Mucosa of stomach (tissue), 1 donor: ENCODE measurements around the gene CDC26.

Experiments
- H3K27me3 ChIP-seq: one replicate; pipeline ENCODE4 v1.7.0; 2013; ENCODE audit warnings: mild to moderate bottlenecking, low read length; ENCODE audit not compliant: control insufficient read depth, insufficient read depth
- H3K36me3 ChIP-seq: one replicate; pipeline ENCODE4 v1.7.0; 2013; ENCODE audit warnings: low read length; ENCODE audit not compliant: control insufficient read depth, insufficient read depth
- H3K4me1 ChIP-seq: one replicate; pipeline ENCODE4 v1.7.0; 2013; ENCODE audit warnings: mild to moderate bottlenecking, low read length; ENCODE audit not compliant: control insufficient read depth, insufficient read depth
- H3K4me3 ChIP-seq: one replicate; pipeline ENCODE4 v1.7.0; 2013; ENCODE audit warnings: low read length
- H3K9ac ChIP-seq: one replicate; pipeline ENCODE4 v1.7.0; 2013; ENCODE audit warnings: mild to moderate bottlenecking, low read length, moderate library complexity
- H3K9me3 ChIP-seq: one replicate; pipeline ENCODE4 v1.7.0; 2013; ENCODE audit warnings: mild to moderate bottlenecking, low read length, moderate library complexity; ENCODE audit not compliant: control insufficient read depth
- donor health status: Pancreatic carcinoma.

CDC26 gene

DNA sequence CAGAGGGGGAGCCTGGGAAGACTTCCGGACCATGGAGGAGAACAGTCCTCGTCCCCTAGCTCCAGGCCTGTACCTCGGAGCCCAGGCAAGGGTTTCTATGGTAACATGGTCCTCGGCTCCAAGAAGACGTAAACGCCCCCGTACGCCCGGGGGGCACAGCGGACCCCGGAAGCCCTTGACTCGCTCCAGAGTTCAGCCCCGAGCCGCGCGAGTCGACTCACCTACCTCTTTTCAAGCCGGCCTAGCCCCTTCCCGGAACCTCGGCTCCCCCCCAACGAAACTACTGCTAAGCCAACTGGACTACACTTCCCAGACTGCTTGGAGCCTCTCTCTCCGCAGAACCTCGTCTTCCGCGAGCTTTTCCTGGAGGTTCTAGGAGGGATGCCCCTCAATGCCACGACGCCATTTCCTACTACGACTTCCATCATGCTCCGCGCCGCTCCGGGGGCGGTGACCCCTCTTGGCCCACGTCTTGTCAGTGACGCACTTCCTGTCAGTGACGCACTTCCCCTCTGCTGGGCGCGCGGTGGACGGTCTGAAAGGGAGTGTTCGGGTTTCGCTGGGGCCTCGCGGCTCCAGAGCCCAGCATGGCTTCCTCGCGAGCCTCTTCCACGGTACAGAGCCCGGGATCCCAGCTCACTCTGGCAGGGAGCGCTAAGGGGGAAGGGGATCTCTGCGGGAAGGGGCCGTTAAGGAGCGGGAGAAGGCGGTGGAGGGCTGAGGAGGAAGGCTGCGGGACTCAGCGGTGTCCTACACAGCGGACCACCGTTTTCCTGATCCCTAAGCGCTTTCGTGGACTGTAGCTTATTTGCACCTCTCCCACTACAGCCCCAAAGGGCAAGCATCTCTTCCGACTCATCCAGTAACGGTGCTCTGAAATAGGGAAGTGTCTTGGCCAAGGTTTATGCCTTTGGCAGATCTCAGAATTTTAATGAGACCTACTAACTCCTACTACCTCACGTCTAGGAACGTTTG lies at the start of gene CDC26, which contains the start of gene PRPF4:
Gene CDC26, minus strand, starts transcription at position 416 of the 975 bp plus-strand sequence. CDS start 3,065 bp downstream, outside the sequence.
Gene PRPF4, plus strand, starts transcription at position 502 of the 975 bp plus-strand sequence. Its CDS starts 86 bp downstream, at position 588.
- Histone ChIP-seq H3K36me3 (no peaks in the 10 kb centered on the region), H3K9me3 (no peaks in the 10 kb centered on the region), H3K27me3 (no peaks in the 10 kb centered on the region)

GRCh38 chr9:113322671-113323070 lies 47.3 kb upstream of the CDC26 start:
- Histone ChIP-seq H3K4me3 (no peak overlapping the region), H3K9me3 (no peaks in the 10 kb centered on the region), H3K27me3 (no peaks in the 10 kb centered on the region), H3K9ac (no peak overlapping the region), H3K4me1 (no peaks in the 10 kb centered on the region), H3K36me3 (no peaks in the 10 kb centered on the region)

More for the DNA sequence above, at the start of gene CDC26, which contains the start of gene PRPF4:
- H3K4me1 ChIP-seq, result peaks cover 7% of the 10 kb centered on the region
- peak within 1 kb of the TSS; percentile 91 for H3K9ac ChIP-seq
- H3K4me3 ChIP-seq, result peak within 1 kb of the TSS; percentile 95

- H3K9ac ChIP-seq, result no peak overlapping the region
- H3K36me3 ChIP-seq, result no peaks in the 10 kb centered on the region
- H3K4me1 ChIP-seq, result no peaks in the 10 kb centered on the region
- H3K27me3 ChIP-seq, result no peaks in the 10 kb centered on the region
- H3K9me3 ChIP-seq, result no peaks in the 10 kb centered on the region
- H3K4me3 ChIP-seq, result no peak overlapping the region
These were observed 44.7 kb upstream of the CDC26 start for GRCh38 chr9:113320051-113320450.

- Histone ChIP-seq H3K9me3 (no peaks in the 10 kb centered on the region), H3K4me3 (no peak overlapping the region), H3K36me3 (no peaks in the 10 kb centered on the region), H3K27me3 (no peaks in the 10 kb centered on the region), H3K9ac (no peak overlapping the region), H3K4me1 (no peaks in the 10 kb centered on the region)
These were observed 43.7 kb upstream of the CDC26 start for GRCh38 chr9:113319054-113319453.

DNA sequence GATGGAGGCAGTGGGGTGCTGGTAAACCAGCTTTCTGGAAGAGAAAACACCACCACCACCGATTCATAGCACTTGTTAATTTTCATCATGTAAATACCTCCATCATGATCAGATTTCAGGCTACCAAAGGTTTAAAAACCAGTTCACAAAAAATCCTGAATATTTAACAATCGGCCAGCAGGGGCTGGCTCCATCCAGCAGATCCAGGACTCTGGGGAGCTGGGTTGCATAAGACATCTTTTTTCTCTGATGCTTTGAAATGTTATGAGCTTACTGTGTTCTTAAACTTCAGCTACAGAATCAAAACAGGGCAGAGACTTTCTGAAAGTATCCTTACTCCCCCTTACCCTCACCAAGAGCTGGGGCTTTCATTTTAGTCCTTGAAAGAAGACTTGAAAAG lies 42.4 kb upstream of the CDC26 start:
- Histone ChIP-seq H3K4me3 (no peak overlapping the region), H3K27me3 (no peaks in the 10 kb centered on the region), H3K36me3 (no peaks in the 10 kb centered on the region), H3K9ac (no peak overlapping the region), H3K9me3 (no peaks in the 10 kb centered on the region), H3K4me1 (no peaks in the 10 kb centered on the region)

DNA sequence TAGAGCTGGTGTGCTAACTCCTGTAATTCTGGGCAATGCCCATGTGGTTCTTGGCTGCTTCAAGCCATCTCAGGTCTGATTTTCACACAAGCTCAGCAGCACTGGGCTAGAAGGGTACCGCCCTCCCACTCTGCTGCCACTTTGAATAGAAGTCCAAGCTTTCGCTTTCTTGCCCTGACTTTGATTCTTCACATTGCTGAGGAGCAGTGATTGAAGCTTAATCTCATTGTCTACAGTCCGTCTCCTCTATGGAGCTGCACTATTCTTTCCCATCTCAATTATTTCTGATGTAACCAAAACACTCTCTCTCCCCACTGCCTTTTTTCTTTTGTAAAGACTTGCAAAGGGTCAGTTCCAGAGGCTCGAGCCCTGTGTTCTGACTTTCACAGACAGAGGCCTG lies 40.7 kb upstream of the CDC26 start:
- Histone ChIP-seq H3K4me3 (no peak overlapping the region), H3K4me1 (no peaks in the 10 kb centered on the region)

DNA sequence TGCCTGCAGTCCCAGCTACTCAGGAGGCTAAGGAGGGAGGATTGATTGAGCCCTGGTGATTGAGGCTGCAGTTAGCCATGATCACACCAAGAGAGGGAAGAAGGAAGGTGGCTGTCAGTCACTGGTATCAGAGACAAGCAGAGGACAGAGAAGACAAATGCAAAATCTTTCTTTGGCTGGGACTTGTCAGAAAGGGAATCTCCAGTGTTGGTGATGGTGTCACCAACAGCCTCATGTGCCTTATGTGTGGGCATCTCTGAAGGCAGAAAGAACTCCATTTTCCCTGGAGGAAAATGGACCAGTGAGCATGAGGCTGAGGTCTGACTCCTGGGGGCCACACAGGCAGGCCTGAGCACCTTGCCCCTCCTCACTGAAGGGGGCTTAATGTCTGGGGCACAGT lies 39.9 kb upstream of the CDC26 start:
- H3K4me1 ChIP-seq, result no peaks in the 10 kb centered on the region
- H3K36me3 ChIP-seq, result no peaks in the 10 kb centered on the region
- no peaks in the 10 kb centered on the region for H3K9me3 ChIP-seq
- no peak overlapping the region for H3K9ac ChIP-seq
- H3K4me3 ChIP-seq, result no peak overlapping the region
- no peaks in the 10 kb centered on the region for H3K27me3 ChIP-seq

More for the DNA sequence above, 40.7 kb upstream of the CDC26 start:
- H3K36me3 ChIP-seq, result no peaks in the 10 kb centered on the region
- no peaks in the 10 kb centered on the region for H3K27me3 ChIP-seq
- H3K9ac ChIP-seq, result no peak overlapping the region
- H3K9me3 ChIP-seq, result no peaks in the 10 kb centered on the region

DNA sequence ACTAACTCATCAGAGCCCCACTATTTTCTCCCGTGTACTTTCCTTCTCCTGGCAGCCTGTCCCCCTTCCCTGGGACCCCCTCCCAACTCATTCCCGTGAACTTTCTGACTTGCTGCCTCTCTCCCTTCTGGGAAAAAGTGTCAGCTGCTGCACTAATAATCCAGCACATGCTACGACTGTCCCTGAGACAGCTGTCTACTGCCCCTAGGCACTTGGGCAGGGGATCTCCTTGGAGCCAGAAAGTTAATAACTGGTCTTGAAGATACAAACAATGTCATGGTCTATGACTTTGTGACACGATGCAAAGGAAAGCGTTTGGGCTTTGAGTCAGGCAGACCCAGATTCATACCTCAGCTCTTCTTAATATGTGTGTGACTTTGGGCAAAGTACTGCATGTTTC lies 37.9 kb upstream of the CDC26 start:
- Histone ChIP-seq H3K27me3 (no peaks in the 10 kb centered on the region), H3K36me3 (no peaks in the 10 kb centered on the region), H3K4me3 (no peak overlapping the region), H3K9ac (no peak overlapping the region), H3K4me1 (no peaks in the 10 kb centered on the region), H3K9me3 (no peaks in the 10 kb centered on the region)

DNA sequence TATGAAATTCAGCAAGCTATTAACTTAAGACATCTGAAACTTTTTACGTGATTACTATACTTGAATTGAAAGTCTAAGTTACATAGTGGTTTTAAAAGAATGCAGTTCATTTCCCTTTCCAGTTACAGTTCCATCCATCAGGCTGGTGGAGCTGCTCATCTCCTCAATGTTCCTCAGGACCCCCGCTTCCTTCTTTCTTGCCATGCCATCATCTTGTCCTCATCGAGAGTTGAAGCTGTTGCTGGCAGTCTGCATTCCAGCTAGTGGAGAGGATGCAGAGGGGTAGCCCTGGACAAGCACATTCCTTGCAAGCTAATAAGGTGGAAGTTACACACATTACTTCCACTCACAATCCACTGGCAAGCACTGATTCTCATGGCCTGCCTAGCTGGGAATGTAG lies 36.6 kb upstream of the CDC26 start:
- no peaks in the 10 kb centered on the region for H3K36me3 ChIP-seq
- no peak overlapping the region for H3K9ac ChIP-seq
- no peaks in the 10 kb centered on the region for H3K27me3 ChIP-seq
- no peak overlapping the region for H3K4me3 ChIP-seq
- H3K4me1 ChIP-seq, result no peaks in the 10 kb centered on the region
- no peaks in the 10 kb centered on the region for H3K9me3 ChIP-seq

GRCh38 chr9:113310538-113310937 lies 35.2 kb upstream of the CDC26 start:
- H3K4me1 ChIP-seq, result no peaks in the 10 kb centered on the region
- no peaks in the 10 kb centered on the region for H3K36me3 ChIP-seq
- H3K9ac ChIP-seq, result no peak overlapping the region
- H3K4me3 ChIP-seq, result no peak overlapping the region
- H3K9me3 ChIP-seq, result no peaks in the 10 kb centered on the region
- H3K27me3 ChIP-seq, result no peaks in the 10 kb centered on the region

- H3K9ac ChIP-seq, result no peak overlapping the region
These were observed 33.9 kb upstream of the CDC26 start for GRCh38 chr9:113309204-113309813.

DNA sequence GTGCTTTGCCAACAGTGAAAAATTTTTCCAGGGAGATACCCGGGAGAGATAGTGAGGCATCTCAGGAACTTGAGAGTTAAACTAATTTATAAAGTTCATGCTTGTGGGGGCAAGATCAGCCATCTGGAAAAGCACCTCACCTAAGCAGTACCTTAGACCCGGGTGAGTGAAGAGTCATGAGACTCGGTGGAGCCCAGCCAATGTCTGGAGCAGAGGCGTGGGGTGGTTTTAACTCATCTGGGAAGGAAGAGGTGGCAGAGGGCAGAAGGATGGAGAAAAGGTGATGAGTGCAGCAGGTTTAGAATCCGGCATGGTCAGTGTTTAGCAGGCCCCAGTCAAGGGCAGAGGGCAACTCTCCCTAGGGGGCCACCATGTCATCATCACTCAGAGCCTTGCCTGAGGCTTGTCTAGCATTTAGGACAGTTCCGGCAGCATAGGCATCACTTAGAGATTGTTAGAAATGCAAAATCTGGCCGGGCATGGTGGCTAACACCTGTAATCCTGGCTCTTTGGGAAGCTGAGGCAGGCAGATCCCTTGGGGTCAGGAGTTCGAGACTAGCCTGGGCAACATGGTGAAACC lies 32.1 kb upstream of the CDC26 start:
- Histone ChIP-seq H3K36me3 (no peaks in the 10 kb centered on the region), H3K9me3 (no peaks in the 10 kb centered on the region), H3K27me3 (no peaks in the 10 kb centered on the region), H3K4me3 (no peak overlapping the region), H3K9ac (no peak overlapping the region), H3K4me1 (peaks cover 10% of the 10 kb centered on the region)

More at GRCh38 chr9:113309204-113309813, 33.9 kb upstream of the CDC26 start:
- Histone ChIP-seq H3K9me3 (no peaks in the 10 kb centered on the region), H3K36me3 (no peaks in the 10 kb centered on the region), H3K27me3 (no peaks in the 10 kb centered on the region), H3K4me3 (no peak overlapping the region), H3K4me1 (no peaks in the 10 kb centered on the region)
